NCI-H1436 treated with DMSO at 0.1 percent for 48 hours (cell line): ENCODE data around the gene UBAC2.

Source experiments
- DNase-seq: peaks from one replicate; lab custom pipeline; 2025; lab: John Stamatoyannopoulos, UW

UBAC2 gene

GRCh38 chr13:99418103-99418842, 217.6 kb downstream of the UBAC2 start:
- DNase-seq, result no peak

- no peak for DNase-seq
Observed at GRCh38 chr13:99418843-99419140, 218.1 kb downstream of the UBAC2 start.

GRCh38 chr13:99419591-99420243, 219.1 kb downstream of the UBAC2 start:
- no peak for DNase-seq

GRCh38 chr13:99421271-99421670, 220.6 kb downstream of the UBAC2 start:
- no peak for DNase-seq

- DNase-seq, result no peak
Observed at GRCh38 chr13:99421758-99422585, 221.3 kb downstream of the UBAC2 start.

GRCh38 chr13:99422586-99423220, 222.0 kb downstream of the UBAC2 start:
- no peak for DNase-seq

- no peak for DNase-seq
Observed at GRCh38 chr13:99425485-99426341, 225.1 kb downstream of the UBAC2 start.

- DNase-seq, result no peak
Observed at GRCh38 chr13:99426426-99426825, 225.8 kb downstream of the UBAC2 start.

GRCh38 chr13:99429670-99430069, 229.0 kb downstream of the UBAC2 start:
- DNase-seq, result no peak

GRCh38 chr13:99431927-99432608, 231.4 kb downstream of the UBAC2 start:
- DNase-seq, result no peak

- no peak for DNase-seq
Observed at GRCh38 chr13:99432609-99433542, 232.2 kb downstream of the UBAC2 start.

GRCh38 chr13:99433543-99434075, 233.0 kb downstream of the UBAC2 start:
- DNase-seq, result no peak

GRCh38 chr13:99434258-99434788, 233.7 kb downstream of the UBAC2 start:
- no peak for DNase-seq

- no peak for DNase-seq
Observed at GRCh38 chr13:99435116-99435515, 234.5 kb downstream of the UBAC2 start.

GRCh38 chr13:99435998-99436397, 235.3 kb downstream of the UBAC2 start:
- DNase-seq, result no peak
